PC-3 (cell line): ENCODE data around the gene PRKN. TPM values are rescaled to one million over a fixed set of nuclear protein-coding genes. Genes with fewer than 3 reads are reported as not detected.

Source experiments
- ATAC-seq: fragments of 200-7000 bp; cut with Tn5 transposase; 2 replicates; pipeline ENCODE4 v1.9.1; 2020; ENCODE audit warnings: mild to moderate bottlenecking, moderate library complexity
- BruUV-seq: library from RNA; stranded (reverse); fragments of 400-500 nt; replicated peaks from 2 replicates; lab custom pipeline; 2021; lab: Mats Ljungman, UMichigan
- CTCF ChIA-PET: fragments of 300-600 bp; sonication (Branson Sonifier 250); formaldehyde crosslinking; loops from one replicate; lab custom pipeline; 2022; ENCODE audit warnings: antibody characterized with exemption; lab: Charles Lee
- POLR2A ChIA-PET: fragments of 300-600 bp; sonication (Branson Sonifier 250); formaldehyde crosslinking; loops from one replicate; lab custom pipeline; 2022; ENCODE audit warnings: antibody characterized with exemption; ENCODE audit not compliant: unreplicated experiment; lab: Charles Lee
- DNase-seq: peaks from one replicate; pipeline ENCODE4 v3.0.0-alpha.2; 2015
- H2AFZ ChIP-seq: fragments of 300-600 bp; sonication (generic); 2 replicates; pipeline ENCODE4 v1.6.0; 2016; ENCODE audit warnings: antibody characterized with exemption, low read length
- H3F3A ChIP-seq: fragments of 300-600 bp; sonication (generic); one replicate; pipeline ENCODE4 v1.6.0; 2017; ENCODE audit warnings: antibody characterized with exemption, low read length, control low read depth, mild to moderate bottlenecking; ENCODE audit not compliant: unreplicated experiment
- H3K27ac ChIP-seq: fragments of 300-600 bp; sonication (generic); 2 replicates; pipeline ENCODE4 v1.5.1; 2016; ENCODE audit warnings: mild to moderate bottlenecking, low read length
- H3K27me3 ChIP-seq: fragments of 300-600 bp; sonication (generic); 2 replicates; pipeline ENCODE4 v1.6.1; 2016; ENCODE audit warnings: low read length, mixed read lengths
- H3K36me3 ChIP-seq: fragments of 300-600 bp; sonication (generic); 2 replicates; pipeline ENCODE4 v1.6.1; 2016; ENCODE audit warnings: low read depth, mixed run types, low read length, mixed read lengths
- H3K4me1 ChIP-seq: fragments of 300-600 bp; sonication (generic); 2 replicates; pipeline ENCODE4 v1.5.1; 2016; ENCODE audit warnings: low read length; ENCODE audit not compliant: insufficient read depth
- H3K4me2 ChIP-seq: fragments of 300-600 bp; sonication (generic); 2 replicates; pipeline ENCODE4 v1.6.0; 2016; ENCODE audit warnings: low read length
- H3K4me3 ChIP-seq: fragments of 300-600 bp; sonication (generic); 2 replicates; pipeline ENCODE4 v1.5.1; 2016; ENCODE audit warnings: mild to moderate bottlenecking, low read length, mixed read lengths
- H3K79me2 ChIP-seq: fragments of 300-600 bp; sonication (generic); 2 replicates; pipeline ENCODE4 v1.6.1; 2017; ENCODE audit warnings: low read length, mixed read lengths
- H3K9ac ChIP-seq: fragments of 300-600 bp; sonication (generic); 2 replicates; pipeline ENCODE4 v1.6.0; 2016; ENCODE audit warnings: mild to moderate bottlenecking, low read length
- H3K9me2 ChIP-seq: fragments of 300-600 bp; sonication (generic); replicated peaks from 2 replicates; pipeline ENCODE4 v1.6.1; 2016; ENCODE audit warnings: mixed run types, low read length, mixed read lengths
- H3K9me3 ChIP-seq: fragments of 300-600 bp; sonication (generic); 2 replicates; pipeline ENCODE4 v1.6.1; 2016; ENCODE audit warnings: low read length, mixed read lengths
- H4K20me1 ChIP-seq: fragments of 300-600 bp; sonication (generic); 2 replicates; pipeline ENCODE4 v1.6.1; 2016; ENCODE audit warnings: low read length, mixed read lengths
- CTCF ChIP-seq: fragments of 300-600 bp; sonication (generic); conservative IDR thresholded peaks from 2 replicates; pipeline ENCODE4 v1.5.1; 2017; ENCODE audit warnings: antibody characterized with exemption, low read depth, mild to moderate bottlenecking, low read length
- EZH2 ChIP-seq: fragments of 300-600 bp; sonication (generic); IDR thresholded peaks from one replicate; pipeline ENCODE4 v1.6.1; 2017; ENCODE audit warnings: antibody characterized with exemption, mild to moderate bottlenecking, low read length; ENCODE audit not compliant: unreplicated experiment
- EZH2phosphoT487 ChIP-seq: fragments of 300-600 bp; sonication (generic); IDR thresholded peaks from 2 replicates; pipeline ENCODE4 v1.6.1; 2018; ENCODE audit warnings: mild to moderate bottlenecking, antibody characterized with exemption, low read length, borderline replicate concordance
- intact Hi-C: fragments of 100-400 bp; cut with micrococcal nuclease; formaldehyde crosslinking; loops from 2 replicates; pipeline ENCODE4 v1.9.0; 2023
- total RNA-seq: library from RNA; depleted of rRNA; stranded (reverse); fragments of >200 nt; gene quantifications from 2 replicates; pipeline ENCODE4 v1.2.3, GENCODE V29; 2014

PRKN gene
- total RNA-seq, 1 experiment from 2014 or later, result not detected

- ATAC-seq (no peak), DNase-seq (no peak)
- TF ChIP-seq CTCF (no peak), EZH2phosphoT487 (no peak), EZH2 (no peak)
- Histone ChIP-seq H3K9me2 (no peaks in the 10 kb centered on the region), H3K4me2 (no peak overlapping the region), H3K4me3 (no peak overlapping the region), H3K27me3 (peaks cover 46% of the 10 kb centered on the region), H3K4me1 (no peaks in the 10 kb centered on the region), H3K36me3 (no peaks in the 10 kb centered on the region), H3F3A (no peaks in the 10 kb centered on the region), H4K20me1 (no peaks in the 10 kb centered on the region), H3K9ac (no peak overlapping the region), H3K79me2 (no peaks in the 10 kb centered on the region), H2AFZ (no peak overlapping the region), H3K9me3 (no peaks in the 10 kb centered on the region), H3K27ac (no peak overlapping the region)
- POLR2A ChIA-PET, result no interaction called here
- BruUV-seq, result no TSS peak
- CTCF ChIA-PET, result no interaction called here
- intact Hi-C loops, result no loop called here
Measured at GRCh38 chr6:161884782-161885181, 842.8 kb downstream of the PRKN start.

- Histone ChIP-seq H3K9me2 (no peaks in the 10 kb centered on the region), H3K27ac (no peak overlapping the region), H3F3A (no peaks in the 10 kb centered on the region), H3K9ac (no peak overlapping the region), H3K36me3 (no peaks in the 10 kb centered on the region), H3K4me1 (no peaks in the 10 kb centered on the region), H3K79me2 (no peaks in the 10 kb centered on the region), H3K4me2 (no peak overlapping the region), H4K20me1 (no peaks in the 10 kb centered on the region), H3K9me3 (no peaks in the 10 kb centered on the region), H2AFZ (no peak overlapping the region), H3K4me3 (no peak overlapping the region), H3K27me3 (peaks cover 36% of the 10 kb centered on the region)
- no peak for ATAC-seq
- no peak for TF ChIP-seq EZH2phosphoT487
- no peak for TF ChIP-seq EZH2
- TF ChIP-seq CTCF, result no peak
- DNase-seq, result no peak
- ChIA-PET CTCF (no interaction called here), POLR2A (no interaction called here)
- intact Hi-C loops, result no loop called here
- BruUV-seq, result no TSS peak
Measured at GRCh38 chr6:161882196-161882765, 845.3 kb downstream of the PRKN start.

- H3F3A ChIP-seq, result no peaks in the 10 kb centered on the region
- H3K4me3 ChIP-seq, result no peak overlapping the region
- H3K36me3 ChIP-seq, result no peaks in the 10 kb centered on the region
- intact Hi-C loops, result no loop called here
- no peaks in the 10 kb centered on the region for H4K20me1 ChIP-seq
- H3K9ac ChIP-seq, result no peak overlapping the region
- no peaks in the 10 kb centered on the region for H3K9me3 ChIP-seq
- ATAC-seq (no peak), DNase-seq (no peak)
- ChIA-PET POLR2A (no interaction called here), CTCF (no interaction called here)
- no peaks in the 10 kb centered on the region for H3K4me1 ChIP-seq
- H3K79me2 ChIP-seq, result no peaks in the 10 kb centered on the region
- H3K27ac ChIP-seq, result no peak overlapping the region
- no TSS peak for BruUV-seq
- no peak for TF ChIP-seq EZH2
- TF ChIP-seq CTCF, result no peak
- no peak for TF ChIP-seq EZH2phosphoT487
- no peak overlapping the region for H2AFZ ChIP-seq
- peaks cover 35% of the 10 kb centered on the region for H3K27me3 ChIP-seq
- no peaks in the 10 kb centered on the region for H3K9me2 ChIP-seq
- H3K4me2 ChIP-seq, result no peak overlapping the region
Measured at GRCh38 chr6:161880056-161880455, 847.5 kb downstream of the PRKN start.
